IPS DF 19.7 (cell line): Measurements from ENCODE around the gene TEX264.

Source experiments
- DNase-seq: peaks from one replicate; pipeline ENCODE4 v3.0.0-alpha.2; 2013; ENCODE audit warnings: low read depth, low spot score

The TEX264 gene

DNA sequence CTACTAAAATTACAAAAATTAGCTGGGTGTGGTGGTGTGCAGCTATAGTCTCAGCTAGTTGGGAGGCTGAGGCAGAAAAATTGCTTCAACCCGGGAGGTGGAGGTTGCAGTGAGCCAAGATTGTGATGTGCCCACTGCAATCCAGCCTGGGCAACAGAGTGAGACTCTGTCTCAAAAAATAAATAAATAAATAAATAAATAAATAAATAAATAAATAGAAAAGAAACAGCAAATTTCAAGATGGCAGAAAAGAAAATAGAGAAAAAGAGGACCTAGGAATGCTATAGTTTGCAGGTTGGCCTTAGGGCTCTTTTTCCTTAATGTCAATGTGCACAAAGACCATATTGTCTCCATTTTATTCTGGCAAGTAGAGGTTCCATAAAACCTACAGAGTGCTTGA, 79.8 kb downstream of the TEX264 start:
- DNase-seq = no peak

- DNase-seq = no peak
These were observed 80.2 kb downstream of the TEX264 start for GRCh38 chr3:51751287-51751686.
